Liver (tissue), 3 donors: ENCODE data around the gene PPT1.

Experiments
- CTCF ChIP-seq: fragments of 150-350 bp; IDR thresholded peaks from 2 replicates; pipeline ENCODE4 v1.5.1; 2017; ENCODE audit warnings: improper control_type of control experiment, low read depth, low read length; ENCODE audit not compliant: missing input control
- EGR1 ChIP-seq, 2 donors: IDR thresholded peaks; 2 replicates each; pipeline ENCODE4 v1.6.1; 2016 to 2018; ENCODE audit warnings: antibody characterized with exemption in 2 of 2, low read depth in 2 of 2
- FOXA1 ChIP-seq: IDR thresholded peaks from 2 replicates; pipeline ENCODE4 v1.6.1; 2016; ENCODE audit warnings: antibody characterized with exemption
- MAX ChIP-seq: IDR thresholded peaks from 2 replicates; pipeline ENCODE4 v1.6.1; 2016; ENCODE audit warnings: antibody characterized with exemption
- RAD21 ChIP-seq, 2 donors: IDR thresholded peaks; 2 replicates each; pipeline ENCODE4 v1.6.1; 2016; ENCODE audit warnings: antibody characterized with exemption in 2 of 2, mild to moderate bottlenecking in 2 of 2
- YY1 ChIP-seq: IDR thresholded peaks from 2 replicates; pipeline ENCODE4 v1.6.1; 2016; ENCODE audit warnings: antibody characterized with exemption, mild to moderate bottlenecking
- ZBTB33 ChIP-seq: IDR thresholded peaks from 2 replicates; pipeline ENCODE4 v1.6.1; 2016; ENCODE audit warnings: antibody characterized with exemption
- donor health status: healthy.
- donor health status: healthy.

GRCh38 chr1:40039245-40039756 is 57.8 kb downstream of the PPT1 start:
- TF ChIP-seq MAX = no peak
- no peak for TF ChIP-seq CTCF
- TF ChIP-seq ZBTB33 = no peak
- no peak for TF ChIP-seq FOXA1
- TF ChIP-seq YY1 = no peak
- no peak for TF ChIP-seq EGR1 (IDR thresholded peaks at IDR 0.05; ENCODE audit: low read depth in 2 of 2)
- no peak for TF ChIP-seq RAD21 (IDR thresholded peaks at IDR 0.05)
